ENCODE results near the gene KRTAP10-3. TPM values are rescaled to one million over a fixed set of nuclear protein-coding genes. Genes with fewer than 3 reads are reported as not detected.

KRTAP10-3 gene
- total and polyA plus RNA-seq, 2 experiments from 2014 or later = not detected

GRCh38 chr21:44513389-44514217, 45.0 kb downstream of the KRTAP10-3 start:
- no peak overlapping the region for H3K4me2 ChIP-seq
- 0 out of 2 replicates have a peak, but pooled peaks cover 6% of the 10 kb centered on the region for H3K9me2 ChIP-seq (ENCODE audit: insufficient read depth)
- no peaks in the 10 kb centered on the region for H3K79me2 ChIP-seq (replicated peaks; ENCODE audit: insufficient read depth)
- no peak overlapping the region for H3K4me3 Mint-ChIP-seq
- no peak overlapping the region for H3K27ac Mint-ChIP-seq
- H3F3A ChIP-seq (replicated peaks; ENCODE audit: low read depth) = no peaks in the 10 kb centered on the region
- DNase-seq (ENCODE audit: low spot score) = no peak
- no peaks in the 10 kb centered on the region; the same call in 2 of the 3 replicates for H3K4me1 Mint-ChIP-seq
- TF ChIP-seq ZNF114 (CRISPR knock-in tag; IDR thresholded peaks at IDR 0.05) = no peak
- TF ChIP-seq EZH2phosphoT487 (IDR thresholded peaks at IDR 0.05; ENCODE audit: unreplicated experiment) = no peak
- no peak for TF ChIP-seq CTCF (conservative IDR thresholded peaks at IDR 0.05; ENCODE audit: low read depth in 2 of 2)
- TF ChIP-seq JUNB (IDR thresholded peaks at IDR 0.05; ENCODE audit: unreplicated experiment) = no peak
- no peak for TF ChIP-seq STAT1 (IDR thresholded peaks at IDR 0.05; ENCODE audit: unreplicated experiment)
- TF ChIP-seq, protein P1, sequence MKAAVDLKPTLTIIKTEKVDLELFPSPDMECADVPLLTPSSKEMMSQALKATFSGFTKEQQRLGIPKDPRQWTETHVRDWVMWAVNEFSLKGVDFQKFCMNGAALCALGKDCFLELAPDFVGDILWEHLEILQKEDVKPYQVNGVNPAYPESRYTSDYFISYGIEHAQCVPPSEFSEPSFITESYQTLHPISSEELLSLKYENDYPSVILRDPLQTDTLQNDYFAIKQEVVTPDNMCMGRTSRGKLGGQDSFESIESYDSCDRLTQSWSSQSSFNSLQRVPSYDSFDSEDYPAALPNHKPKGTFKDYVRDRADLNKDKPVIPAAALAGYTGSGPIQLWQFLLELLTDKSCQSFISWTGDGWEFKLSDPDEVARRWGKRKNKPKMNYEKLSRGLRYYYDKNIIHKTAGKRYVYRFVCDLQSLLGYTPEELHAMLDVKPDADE (IDR thresholded peaks at IDR 0.05) = no peak
- no peaks in the 10 kb centered on the region for H3K27me3 ChIP-seq (ENCODE audit: insufficient read depth)
- H3K4me1 ChIP-seq (ENCODE audit: insufficient read depth) = no peaks in the 10 kb centered on the region
- peaks cover 12% of the 10 kb centered on the region for H3K27me3 Mint-ChIP-seq (ENCODE audit: insufficient read depth, low read depth, poor library complexity)
- no peak overlapping the region for H3K4me3 ChIP-seq
- H4K20me1 ChIP-seq (replicated peaks; ENCODE audit: insufficient read depth) = no peaks in the 10 kb centered on the region
- H2AFZ ChIP-seq = no peak overlapping the region
- H3K36me3 ChIP-seq (ENCODE audit: insufficient read depth) = no peaks in the 10 kb centered on the region
- no peak for ATAC-seq
- H3K36me3 Mint-ChIP-seq (ENCODE audit: low read depth) = peaks cover 4% of the 10 kb centered on the region; the same call in 1 of the 3 replicates
- no peak overlapping the region for H3K27ac ChIP-seq (ENCODE audit: low read depth)
- peaks cover 3% of the 10 kb centered on the region; the same call in 1 of the 3 replicates for H3K9me3 Mint-ChIP-seq

DNA sequence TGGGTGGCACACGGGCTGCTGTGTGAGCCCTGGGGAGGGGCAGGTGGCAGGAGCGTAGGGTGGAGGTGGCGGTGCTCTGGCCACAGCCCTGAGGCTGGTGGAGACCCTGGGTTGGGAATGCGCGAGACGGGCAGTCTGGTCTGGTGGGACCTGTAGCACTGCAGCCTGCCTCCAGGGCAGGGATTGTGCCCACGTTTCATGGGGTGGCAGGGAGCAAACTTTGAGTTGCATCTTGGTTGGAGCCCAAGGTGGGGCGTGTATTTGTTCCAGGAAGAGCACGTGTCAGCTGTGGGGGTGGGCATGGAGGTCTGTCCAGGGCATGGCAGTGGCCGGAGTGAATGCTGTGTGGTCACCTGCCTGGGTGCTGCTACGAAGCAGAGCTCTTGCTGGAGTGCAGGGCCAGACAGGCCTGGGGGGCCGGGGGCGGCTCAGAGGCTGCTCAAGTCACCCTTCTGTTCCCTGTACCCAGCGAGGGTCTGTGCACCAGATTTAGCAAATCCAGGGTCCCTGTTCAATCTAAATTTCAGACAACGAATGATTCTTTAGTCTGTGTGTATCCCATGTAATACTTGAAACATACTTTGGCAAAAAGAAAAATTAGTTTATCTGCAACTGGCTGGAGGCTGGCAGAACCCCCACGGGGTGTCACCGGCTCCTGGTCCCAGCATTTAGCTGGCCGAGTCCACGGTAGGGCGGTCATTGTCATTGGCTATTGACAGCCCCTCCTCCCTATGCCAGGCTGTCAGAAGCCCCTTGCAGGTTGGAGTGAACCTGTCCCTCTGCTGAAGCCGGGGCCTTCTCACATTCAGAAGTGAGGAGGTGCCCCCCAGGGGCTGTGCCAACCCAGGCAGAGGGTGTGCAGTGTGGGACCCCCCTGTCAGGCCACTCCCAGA, 45.9 kb downstream of the KRTAP10-3 start:
- no peak overlapping the region for H2AFZ ChIP-seq
- H3K9me3 Mint-ChIP-seq = peaks cover under 1% of the 10 kb centered on the region; the same call in 1 of the 3 replicates
- H4K20me1 ChIP-seq (replicated peaks; ENCODE audit: insufficient read depth) = no peaks in the 10 kb centered on the region
- DNase-seq (ENCODE audit: low spot score) = no peak
- no peaks in the 10 kb centered on the region for H3K79me2 ChIP-seq (replicated peaks; ENCODE audit: insufficient read depth)
- H3K9me2 ChIP-seq (ENCODE audit: insufficient read depth) = 0 out of 2 replicates have a peak, but pooled peaks cover 4% of the 10 kb centered on the region
- no peaks in the 10 kb centered on the region for H3K36me3 ChIP-seq (ENCODE audit: insufficient read depth)
- no peaks in the 10 kb centered on the region for H3K4me1 ChIP-seq (ENCODE audit: insufficient read depth)
- peaks cover 2% of the 10 kb centered on the region; the same call in 1 of the 3 replicates for H3K36me3 Mint-ChIP-seq (ENCODE audit: low read depth)
- H3K27ac Mint-ChIP-seq = no peak overlapping the region
- H3K4me3 ChIP-seq = no peak overlapping the region
- no peak overlapping the region for H3K27ac ChIP-seq (ENCODE audit: low read depth)
- H3K4me3 Mint-ChIP-seq = no peak overlapping the region
- ATAC-seq = no peak
- no peaks in the 10 kb centered on the region; the same call in 2 of the 3 replicates for H3K4me1 Mint-ChIP-seq
- no peaks in the 10 kb centered on the region for H3F3A ChIP-seq (replicated peaks; ENCODE audit: low read depth)
- no peak overlapping the region for H3K4me2 ChIP-seq
- no peaks in the 10 kb centered on the region for H3K27me3 ChIP-seq (ENCODE audit: insufficient read depth)
- H3K27me3 Mint-ChIP-seq (ENCODE audit: insufficient read depth, low read depth, poor library complexity) = peaks cover 12% of the 10 kb centered on the region
- no peak for TF ChIP-seq POLR2AphosphoS5 (IDR thresholded peaks at IDR 0.05; ENCODE audit: low read depth)
- no peak for TF ChIP-seq CTCF (conservative IDR thresholded peaks at IDR 0.05; ENCODE audit: low read depth in 2 of 2)
- TF ChIP-seq EZH2phosphoT487 (IDR thresholded peaks at IDR 0.05; ENCODE audit: unreplicated experiment) = no peak
- no peak for TF ChIP-seq EZH2 (IDR thresholded peaks at IDR 0.05; ENCODE audit: low read depth, unreplicated experiment)
- TF ChIP-seq STAT1 (IDR thresholded peaks at IDR 0.05; ENCODE audit: unreplicated experiment) = no peak
- TF ChIP-seq ZNF114 (CRISPR knock-in tag; IDR thresholded peaks at IDR 0.05) = no peak
- TF ChIP-seq NANOG (IDR thresholded peaks at IDR 0.05; ENCODE audit: borderline replicate concordance) = no peak
- TF ChIP-seq, protein P2, sequence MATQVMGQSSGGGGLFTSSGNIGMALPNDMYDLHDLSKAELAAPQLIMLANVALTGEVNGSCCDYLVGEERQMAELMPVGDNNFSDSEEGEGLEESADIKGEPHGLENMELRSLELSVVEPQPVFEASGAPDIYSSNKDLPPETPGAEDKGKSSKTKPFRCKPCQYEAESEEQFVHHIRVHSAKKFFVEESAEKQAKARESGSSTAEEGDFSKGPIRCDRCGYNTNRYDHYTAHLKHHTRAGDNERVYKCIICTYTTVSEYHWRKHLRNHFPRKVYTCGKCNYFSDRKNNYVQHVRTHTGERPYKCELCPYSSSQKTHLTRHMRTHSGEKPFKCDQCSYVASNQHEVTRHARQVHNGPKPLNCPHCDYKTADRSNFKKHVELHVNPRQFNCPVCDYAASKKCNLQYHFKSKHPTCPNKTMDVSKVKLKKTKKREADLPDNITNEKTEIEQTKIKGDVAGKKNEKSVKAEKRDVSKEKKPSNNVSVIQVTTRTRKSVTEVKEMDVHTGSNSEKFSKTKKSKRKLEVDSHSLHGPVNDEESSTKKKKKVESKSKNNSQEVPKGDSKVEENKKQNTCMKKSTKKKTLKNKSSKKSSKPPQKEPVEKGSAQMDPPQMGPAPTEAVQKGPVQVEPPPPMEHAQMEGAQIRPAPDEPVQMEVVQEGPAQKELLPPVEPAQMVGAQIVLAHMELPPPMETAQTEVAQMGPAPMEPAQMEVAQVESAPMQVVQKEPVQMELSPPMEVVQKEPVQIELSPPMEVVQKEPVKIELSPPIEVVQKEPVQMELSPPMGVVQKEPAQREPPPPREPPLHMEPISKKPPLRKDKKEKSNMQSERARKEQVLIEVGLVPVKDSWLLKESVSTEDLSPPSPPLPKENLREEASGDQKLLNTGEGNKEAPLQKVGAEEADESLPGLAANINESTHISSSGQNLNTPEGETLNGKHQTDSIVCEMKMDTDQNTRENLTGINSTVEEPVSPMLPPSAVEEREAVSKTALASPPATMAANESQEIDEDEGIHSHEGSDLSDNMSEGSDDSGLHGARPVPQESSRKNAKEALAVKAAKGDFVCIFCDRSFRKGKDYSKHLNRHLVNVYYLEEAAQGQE (IDR thresholded peaks at IDR 0.05; ENCODE audit: unreplicated experiment) = no peak

All from GM23338 (cell line).